Measurements from ENCODE around the gene PNMA8A.

GRCh38 chr19:46478356-46478986, 7.1 kb upstream of the PNMA8A start:
- TF ChIP-seq CTCF (IDR thresholded peaks at IDR 0.05) (no peak), EZH2 (IDR thresholded peaks at IDR 0.05; ENCODE audit: borderline replicate concordance, insufficient read depth, low read depth, low read length, poor library complexity, severe bottlenecking) (no peak)

Data from B cell (primary cell).